GM23338 (cell line): Measurements from ENCODE around the gene GRHPR.

Experiments
- CTCF ChIP-seq, 2 experiments: fragments of 200-600 bp in 1 of 2; sonication (generic) in 1 of 2; conservative IDR thresholded peaks; 2 replicates each; pipeline versions ENCODE4 v1.5.1 to v1.6.1; 2016 to 2017; ENCODE audit warnings: antibody characterized with exemption in 2 of 2, low read depth in 2 of 2, mild to moderate bottlenecking in 2 of 2, moderate library complexity in 1 of 2
- ETS1 ChIP-seq: IDR thresholded peaks from 2 replicates; pipeline ENCODE4 v1.6.1; 2016; ENCODE audit warnings: antibody characterized with exemption
- EZH2phosphoT487 ChIP-seq: fragments of 200-600 bp; sonication (generic); IDR thresholded peaks from one replicate; pipeline ENCODE4 v1.8.1; 2018; ENCODE audit warnings: antibody characterized with exemption; ENCODE audit not compliant: unreplicated experiment
- JUNB ChIP-seq: IDR thresholded peaks from one replicate; pipeline ENCODE4 v1.6.1; 2016; ENCODE audit warnings: antibody characterized with exemption; ENCODE audit not compliant: unreplicated experiment
- POLR2AphosphoS5 ChIP-seq: IDR thresholded peaks from 2 replicates; pipeline ENCODE4 v1.6.1; 2016; ENCODE audit warnings: antibody characterized with exemption, low read depth
- REST ChIP-seq: IDR thresholded peaks from one replicate; pipeline ENCODE4 v1.6.1; 2018; ENCODE audit warnings: antibody characterized with exemption; ENCODE audit not compliant: unreplicated experiment
- ZNF462 ChIP-seq: fragments of 250-450 bp; sonication (Bioruptor Pico); IDR thresholded peaks from 2 replicates; pipeline ENCODE4 v1.5.0; 2020; ENCODE audit warnings: mild to moderate bottlenecking, moderate library complexity

- TF ChIP-seq JUNB: no peak
- no peak for TF ChIP-seq CTCF (conservative IDR thresholded peaks at IDR 0.05; ENCODE audit: low read depth in 2 of 2)
- TF ChIP-seq REST: no peak
- no peak for TF ChIP-seq POLR2AphosphoS5
- TF ChIP-seq ZNF462: no peak
- no peak for TF ChIP-seq EZH2phosphoT487
- no peak for TF ChIP-seq ETS1
These were observed 16.6 kb upstream of the GRHPR start for GRCh38 chr9:37405764-37406380.
